Stromal cell of bone marrow (primary cell): Measurements from ENCODE around the gene CLCNKB.

Source experiments
- DNase-seq: peaks from one replicate; pipeline ENCODE4 v3.0.0-alpha.2; 2012; ENCODE audit warnings: low read depth

The CLCNKB gene

DNA sequence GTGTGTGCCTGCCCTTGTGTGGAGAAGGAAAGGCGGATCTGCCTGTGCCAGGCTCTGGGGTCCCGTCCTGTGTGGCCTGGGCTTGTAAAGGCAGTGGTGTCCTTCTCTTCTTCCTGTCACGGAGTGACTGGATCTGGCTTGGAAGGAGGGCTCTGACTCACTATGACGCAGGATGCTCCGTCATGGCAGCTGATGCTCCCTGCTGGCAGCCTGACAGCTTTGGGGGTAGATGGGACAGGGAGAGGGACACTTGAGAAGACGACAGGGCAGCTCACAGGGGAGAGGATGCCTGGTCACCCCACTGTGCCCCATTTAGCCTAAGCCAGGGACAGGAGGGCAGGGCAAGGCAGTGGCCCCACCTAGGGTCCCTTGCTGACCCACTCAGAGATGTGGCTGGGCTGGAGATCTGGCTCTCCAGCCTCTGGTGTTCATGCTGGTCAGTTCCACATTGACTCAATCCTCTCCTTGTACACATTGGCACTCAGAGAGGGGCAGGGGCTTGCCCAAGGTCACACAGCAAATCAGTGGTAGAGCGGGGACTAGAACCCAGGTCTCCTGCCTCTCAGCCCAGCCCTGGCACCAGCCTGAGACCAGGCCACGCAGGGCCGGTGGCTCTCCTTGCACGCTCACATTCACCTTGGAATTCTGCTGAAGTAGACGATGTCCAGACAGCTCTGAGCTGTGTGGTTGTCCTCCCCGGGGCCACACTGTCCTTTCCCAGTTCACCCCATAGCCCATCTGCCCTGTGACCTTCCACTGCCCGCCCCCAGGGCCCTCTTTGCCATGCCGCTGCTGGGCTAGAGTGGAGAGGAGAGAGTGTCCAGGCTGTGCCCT is 32.7 kb downstream of the CLCNKB start:
- DNase-seq, result peak; percentile 87

DNA sequence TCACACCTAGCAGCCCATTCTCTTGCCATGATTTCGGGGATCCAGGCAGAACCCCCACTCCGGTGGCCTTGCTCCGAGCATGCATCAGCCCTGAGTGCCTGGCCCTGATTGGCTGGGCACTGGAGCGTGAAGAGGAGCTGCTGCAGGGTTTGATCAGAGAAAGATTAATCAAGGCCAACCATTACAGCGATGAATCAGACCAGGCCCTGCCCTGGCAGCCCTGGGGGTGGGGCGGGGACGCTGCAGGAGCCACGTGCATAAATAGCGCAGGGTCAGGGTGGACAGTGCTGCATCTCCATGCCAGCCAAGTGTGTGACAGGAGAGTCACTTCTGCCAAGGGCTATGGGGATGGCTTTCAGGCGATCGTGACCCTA is 33.3 kb downstream of the CLCNKB start:
- no peak for DNase-seq

DNA sequence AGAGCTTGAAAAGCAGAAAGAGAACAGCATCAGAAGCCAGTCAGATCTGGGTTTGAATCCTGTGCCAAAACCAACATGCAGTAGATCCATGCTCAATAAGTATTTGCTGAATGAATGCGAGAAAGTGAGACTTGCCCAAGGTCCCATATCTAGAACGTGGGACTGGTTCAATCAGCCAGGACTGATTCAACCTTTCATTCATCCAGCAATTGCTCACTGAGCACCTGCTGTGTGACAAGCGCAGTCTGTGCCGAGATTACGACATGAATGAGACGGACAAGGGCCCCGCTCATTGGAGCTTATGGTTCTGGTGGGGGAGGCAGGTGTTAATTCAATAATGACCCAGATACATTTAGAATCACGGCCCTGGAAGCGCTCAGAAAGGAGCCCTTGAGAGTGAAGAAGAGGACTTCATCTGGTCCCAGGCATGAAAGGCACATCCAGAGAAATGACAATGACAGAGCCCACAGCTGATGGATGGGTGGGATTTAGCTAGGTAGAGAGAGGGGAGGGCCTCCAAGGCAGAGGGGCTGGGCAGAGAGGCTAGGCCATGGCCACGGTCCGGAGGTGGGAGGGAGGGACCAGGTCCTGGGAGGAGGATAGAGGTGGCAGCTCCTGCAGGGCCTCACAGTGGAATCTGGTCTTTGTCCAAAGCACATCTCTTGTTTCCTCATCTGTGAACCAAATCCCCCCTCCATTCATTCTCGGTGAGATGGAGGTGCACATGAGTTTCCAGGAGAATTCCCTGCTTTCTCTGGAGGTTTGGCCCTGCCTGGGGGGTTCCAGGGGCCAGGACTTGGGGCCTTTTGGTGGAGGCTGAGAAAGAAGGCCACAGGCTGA is 34.0 kb downstream of the CLCNKB start:
- no peak for DNase-seq

DNA sequence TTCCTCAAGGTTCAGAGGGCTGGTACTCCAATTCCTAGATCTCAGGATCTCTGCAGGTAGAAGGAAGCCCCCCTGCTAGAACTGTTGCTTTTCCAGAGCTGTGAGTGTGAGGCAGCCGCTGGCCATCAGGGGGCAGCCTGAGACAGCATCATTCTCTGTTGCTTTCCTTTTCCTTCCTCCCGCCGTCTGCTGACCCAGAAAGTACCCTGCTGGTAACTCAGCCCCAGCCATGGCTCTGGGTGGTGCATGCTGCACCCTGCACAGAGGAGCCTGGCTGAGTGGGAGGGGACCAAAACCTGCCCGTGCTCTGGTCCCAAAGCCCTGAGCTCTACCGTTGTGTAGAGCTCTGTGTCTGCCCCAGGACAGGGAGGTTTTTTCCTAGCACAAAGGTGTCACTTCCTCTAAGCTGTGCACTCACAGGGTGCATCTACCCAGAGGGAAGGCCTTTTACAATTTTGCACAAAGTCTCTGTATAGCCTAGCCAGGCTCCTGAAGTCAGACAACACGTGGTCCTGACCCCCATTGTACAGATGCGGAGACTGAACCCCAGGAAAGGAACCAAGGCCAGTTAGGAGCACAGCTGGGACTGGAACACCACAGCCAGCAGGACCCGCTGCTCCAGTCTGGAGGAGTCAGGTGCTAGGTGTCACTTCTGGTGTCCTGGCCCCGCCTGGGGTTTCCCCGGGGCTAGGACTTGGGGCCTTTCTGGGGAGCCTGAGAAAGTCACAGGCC is 35.5 kb downstream of the CLCNKB start:
- peak; percentile 44 for DNase-seq

DNA sequence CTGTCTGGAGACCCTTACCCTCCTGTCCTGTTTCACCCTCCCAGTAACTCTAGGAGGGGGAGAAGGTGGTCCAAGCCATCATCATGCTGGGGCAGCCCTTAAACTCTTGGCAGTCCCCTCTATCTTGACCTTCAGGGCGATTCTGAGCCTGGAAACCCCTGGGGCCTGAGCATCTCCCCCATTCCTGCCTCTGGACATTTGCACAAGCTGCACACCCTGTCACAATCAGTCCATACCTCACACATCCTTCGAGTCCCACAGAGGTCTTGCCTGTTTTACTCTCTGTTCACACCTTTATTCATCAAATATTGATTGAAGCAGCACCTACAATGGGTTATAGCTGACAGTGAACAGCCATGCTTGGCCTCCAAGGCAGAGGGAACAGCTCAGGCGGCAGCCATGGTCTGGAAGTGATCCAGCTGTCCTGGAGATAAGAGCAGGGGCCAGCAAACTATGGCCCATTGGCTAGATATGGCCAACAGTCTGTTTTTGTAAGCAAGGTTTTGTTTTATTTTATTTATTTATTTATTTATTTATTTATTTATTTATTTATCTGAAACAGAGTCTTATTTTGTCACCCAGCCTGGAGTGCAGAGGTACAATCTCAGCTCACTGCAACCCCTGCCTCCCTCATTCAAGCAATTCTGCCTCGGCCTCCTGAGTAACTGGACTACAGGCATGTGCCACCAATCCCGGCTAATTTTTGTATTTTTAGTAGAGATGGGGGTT is 37.0 kb downstream of the CLCNKB start:
- no peak for DNase-seq

DNA sequence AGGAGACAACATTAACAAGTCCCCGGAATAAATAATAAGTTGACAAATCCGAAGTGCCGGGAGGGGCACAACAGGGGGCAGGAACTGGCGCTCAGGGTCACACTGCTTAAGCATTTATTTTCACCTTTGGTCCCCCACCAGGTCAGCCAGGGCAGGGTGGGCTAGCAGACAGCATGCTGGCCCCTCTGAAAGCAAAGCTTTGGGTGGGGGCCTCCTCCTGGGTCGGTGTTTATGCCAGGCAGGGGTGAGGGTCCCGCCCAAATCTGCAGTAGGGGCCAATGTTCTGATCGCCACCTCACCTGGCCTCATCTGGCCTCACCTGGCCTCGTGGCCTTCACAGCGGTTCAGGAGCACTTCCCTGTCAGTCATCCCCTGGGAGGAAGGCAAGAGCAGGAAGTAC is 38.1 kb downstream of the CLCNKB start:
- DNase-seq, result no peak

DNA sequence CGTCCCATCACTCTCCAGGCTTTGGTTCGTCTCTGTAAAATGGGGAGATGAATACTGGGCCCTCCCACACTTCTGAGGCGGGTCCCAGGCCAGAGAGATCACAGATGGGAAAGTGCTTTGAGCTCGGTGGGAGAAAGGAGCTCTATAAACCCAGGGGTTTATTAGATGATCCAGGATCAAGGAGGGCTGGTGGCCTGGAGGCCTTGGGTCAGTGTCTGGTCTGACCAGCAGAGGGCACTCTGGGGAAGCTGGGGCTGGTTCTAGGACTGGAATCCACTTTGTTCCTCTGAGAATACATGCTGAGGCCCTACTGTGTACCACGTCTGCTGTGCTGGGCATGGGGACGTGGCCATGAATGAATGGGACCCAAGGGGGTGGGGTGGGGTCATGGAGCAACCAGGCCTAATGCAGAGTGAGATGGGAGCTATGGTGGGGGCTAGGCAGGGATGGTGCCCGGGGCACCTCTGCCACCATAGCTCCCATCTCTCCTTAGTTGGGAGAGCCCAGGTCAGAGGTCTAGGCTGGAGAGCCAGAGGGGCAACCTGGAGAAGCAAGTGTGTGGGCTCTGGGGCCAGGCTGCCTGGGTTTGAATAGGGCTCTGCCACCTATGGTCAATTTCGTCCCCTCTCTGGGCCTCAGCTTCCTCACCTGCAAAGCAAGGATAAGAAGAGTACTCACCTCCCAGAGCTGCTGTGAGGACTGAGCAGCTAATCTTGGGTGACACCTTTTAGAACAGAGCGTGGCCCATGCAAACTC is 38.9 kb downstream of the CLCNKB start:
- no peak for DNase-seq

DNA sequence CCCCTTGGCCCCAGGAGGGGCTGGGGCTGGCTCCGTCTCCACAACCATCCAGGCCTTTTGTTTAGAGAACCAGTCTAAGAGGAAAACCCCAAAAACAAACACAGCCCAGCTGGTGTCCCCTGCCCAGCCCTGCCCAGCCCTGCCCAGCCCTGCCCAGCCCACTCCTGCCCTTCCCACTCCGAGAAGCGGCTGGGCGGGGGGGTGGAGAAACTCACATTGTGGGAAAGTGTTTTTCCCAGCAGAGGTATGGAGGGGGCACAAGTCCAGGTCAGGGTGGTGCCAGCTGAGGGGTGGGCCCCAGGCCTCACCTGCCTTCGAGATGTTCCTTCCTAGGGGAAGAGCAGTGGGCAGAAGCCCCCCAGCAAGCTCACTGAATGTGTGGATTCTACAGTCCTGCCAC is 39.9 kb downstream of the CLCNKB start:
- DNase-seq, result no peak

DNA sequence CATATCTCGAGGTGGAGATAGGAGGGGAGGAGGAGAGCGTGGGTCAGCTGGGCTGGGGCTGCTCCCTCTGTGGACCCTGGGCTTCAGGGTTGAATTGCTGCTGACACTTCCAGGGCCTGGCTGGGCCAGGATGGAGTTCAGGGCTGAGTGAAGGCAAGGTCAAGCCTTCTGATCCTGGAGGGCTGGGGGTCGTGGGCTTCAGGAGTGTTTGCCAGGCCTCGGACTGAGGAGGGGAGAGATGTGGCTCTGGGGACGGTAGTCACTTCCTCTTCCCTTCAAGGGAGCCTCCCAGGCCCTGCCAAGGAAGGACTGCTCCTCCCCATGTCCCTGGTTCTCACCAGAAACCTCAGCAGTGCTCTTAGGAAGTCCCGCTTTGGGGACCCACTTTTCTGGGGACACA is 41.9 kb downstream of the CLCNKB start:
- no peak for DNase-seq

DNA sequence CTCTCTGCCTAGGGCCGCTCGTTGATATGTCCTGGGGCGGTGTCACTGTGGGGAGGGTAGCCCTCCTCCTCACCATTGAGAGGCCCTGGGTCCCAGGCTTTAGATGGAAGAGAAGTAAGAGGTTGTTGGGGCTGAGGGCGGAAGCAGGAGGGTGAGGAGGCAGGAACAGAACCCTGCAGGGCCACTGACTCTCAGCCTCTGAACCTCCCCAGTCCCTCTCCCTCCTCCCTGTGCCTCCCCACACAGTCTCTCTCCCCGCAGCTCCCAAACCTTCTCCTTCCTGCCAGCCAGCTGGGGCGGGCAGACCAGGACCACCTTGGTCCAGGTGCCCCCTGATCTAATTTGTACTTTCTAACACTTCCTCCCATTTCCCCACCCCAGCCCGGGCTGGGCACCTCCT is 44.2 kb downstream of the CLCNKB start:
- no peak for DNase-seq

DNA sequence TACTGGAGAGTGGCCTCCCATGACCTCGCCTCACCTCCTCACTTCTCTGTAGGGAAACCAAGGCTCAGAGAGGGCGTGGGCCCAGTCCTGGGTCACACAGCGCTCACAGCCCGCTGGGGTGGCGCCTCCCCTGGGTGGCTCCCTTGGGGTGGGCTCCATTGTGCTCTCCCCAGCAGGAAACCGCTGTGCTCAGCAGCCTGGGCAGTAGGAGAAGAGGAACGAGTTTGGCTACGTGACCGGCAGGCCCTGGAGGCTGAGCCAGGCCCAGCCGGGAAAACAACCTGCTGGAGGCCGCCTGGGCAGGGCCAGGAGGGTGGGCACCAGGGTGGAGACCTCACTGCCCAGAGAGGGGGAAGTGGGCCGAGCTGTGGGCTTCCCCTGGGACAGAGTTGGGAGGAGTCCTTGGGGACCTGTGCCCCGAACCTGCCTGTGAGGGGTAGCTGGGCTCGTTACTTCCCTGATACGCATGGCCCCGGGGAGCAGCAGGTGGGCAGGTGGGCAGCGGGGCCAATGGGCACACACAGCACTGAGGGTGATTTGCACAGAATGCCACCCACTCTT is 44.8 kb downstream of the CLCNKB start:
- no peak for DNase-seq

DNA sequence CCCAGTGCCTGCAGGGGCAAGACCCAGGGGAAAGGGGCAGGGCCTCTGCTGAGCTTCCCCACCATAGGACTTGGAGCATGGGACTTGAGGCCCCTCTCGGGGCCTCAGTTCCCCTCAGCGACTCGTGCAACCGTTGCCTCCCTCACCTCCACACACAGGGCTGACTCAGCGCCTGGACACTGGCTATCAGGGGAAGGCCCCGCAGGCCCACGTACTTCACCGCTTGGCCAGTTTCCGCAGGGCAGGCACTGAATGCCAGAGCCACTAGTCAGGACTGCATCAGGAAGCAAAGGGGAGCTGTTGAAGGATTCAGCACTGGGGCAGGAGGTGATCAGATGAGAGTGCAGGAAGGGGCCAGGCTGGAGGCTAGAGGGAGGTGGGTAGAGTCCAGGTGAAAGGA is 45.4 kb downstream of the CLCNKB start:
- DNase-seq, result no peak

DNA sequence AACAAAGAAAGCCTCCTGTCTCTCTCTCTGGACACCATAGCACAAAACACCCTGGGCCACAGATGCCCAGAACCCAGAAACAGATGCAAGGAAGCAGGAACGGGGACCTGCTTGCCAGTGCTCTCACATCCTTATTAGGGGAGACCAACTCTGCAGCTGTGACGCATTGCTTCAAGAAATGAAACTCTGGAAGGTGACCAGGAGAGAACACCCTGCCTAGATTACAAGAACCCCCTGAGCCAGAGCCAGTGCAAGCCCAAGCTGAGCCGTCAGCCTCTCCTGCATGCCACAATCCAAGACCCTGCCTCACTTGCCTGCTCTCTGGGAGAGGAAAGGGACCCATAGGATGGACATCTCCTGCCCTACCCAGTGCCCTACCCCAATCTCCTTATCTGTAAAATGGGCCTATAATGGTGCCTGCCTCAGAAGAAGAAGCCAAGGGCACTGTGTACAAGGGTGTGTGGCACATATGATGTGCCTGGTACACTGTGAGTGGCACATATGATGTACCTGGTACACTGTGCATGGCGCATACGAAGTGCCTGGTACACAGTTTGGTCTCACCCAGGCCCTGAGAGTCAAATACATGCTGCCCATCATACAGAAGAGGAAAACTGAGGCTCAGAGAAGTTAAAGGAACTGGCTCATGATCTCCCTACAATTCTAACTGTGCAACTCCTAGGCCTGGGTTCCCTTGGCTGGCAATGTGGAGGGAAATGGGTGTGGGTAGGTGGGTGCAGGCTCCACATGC is 46.7 kb downstream of the CLCNKB start:
- DNase-seq, result no peak

DNA sequence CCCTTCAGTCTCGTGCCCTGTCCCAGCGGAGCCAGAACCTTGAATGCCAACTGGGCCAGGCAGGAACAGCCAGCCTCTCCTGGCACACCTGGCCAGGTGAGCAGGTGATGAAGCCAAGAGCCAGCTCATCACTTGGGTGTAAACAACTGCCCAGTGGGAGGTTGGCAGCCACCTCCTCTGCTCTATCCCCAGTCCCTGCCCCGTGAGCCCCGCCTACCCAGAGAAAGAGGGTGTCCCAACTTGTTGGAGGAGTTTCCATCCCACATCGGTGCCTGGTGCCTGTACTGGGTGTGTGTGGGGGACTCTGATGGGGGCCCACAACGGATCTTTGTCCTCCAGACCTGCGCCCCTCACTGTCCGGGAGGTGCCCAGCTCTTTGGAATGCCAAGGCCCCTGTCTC is 47.7 kb downstream of the CLCNKB start:
- DNase-seq, result no peak

DNA sequence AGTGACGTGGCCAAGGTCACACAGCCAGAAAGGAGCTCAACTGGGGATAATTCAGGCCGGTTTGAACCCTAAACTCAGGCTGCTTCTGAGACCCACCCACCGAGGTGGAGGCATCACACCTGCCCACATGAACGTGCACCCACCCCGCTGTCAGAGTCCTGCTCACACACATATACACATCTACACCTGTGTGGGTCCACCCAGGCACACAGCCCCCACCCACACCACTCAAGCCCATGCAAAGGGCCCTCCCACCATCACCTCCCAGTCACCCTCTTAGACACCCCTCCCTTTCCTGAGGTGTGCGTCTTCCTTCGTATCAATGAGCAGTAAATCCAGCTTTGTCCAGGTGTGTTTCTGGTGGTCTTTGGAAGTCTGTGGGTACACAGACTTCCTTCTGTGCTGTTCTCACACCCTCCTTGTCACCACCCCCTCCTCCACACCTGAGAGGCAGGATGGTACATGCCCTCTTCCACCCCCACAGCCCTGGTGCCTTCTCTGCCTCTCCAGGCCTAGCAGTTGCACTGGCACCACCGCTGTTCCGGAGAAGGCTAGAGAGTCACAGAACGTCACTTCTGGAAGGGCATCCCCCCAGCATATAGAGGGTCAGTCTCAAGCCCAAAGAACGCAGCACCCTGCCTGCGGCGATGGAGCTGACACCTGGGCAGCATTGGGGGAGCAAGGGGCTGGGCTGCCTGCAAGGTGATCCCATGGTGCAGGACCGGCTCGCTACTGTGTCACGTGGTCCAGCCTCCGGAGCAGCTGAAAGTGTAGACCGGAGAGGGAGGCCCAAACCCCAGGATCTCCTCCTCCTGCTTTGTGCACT is 48.7 kb downstream of the CLCNKB start:
- no peak for DNase-seq

DNA sequence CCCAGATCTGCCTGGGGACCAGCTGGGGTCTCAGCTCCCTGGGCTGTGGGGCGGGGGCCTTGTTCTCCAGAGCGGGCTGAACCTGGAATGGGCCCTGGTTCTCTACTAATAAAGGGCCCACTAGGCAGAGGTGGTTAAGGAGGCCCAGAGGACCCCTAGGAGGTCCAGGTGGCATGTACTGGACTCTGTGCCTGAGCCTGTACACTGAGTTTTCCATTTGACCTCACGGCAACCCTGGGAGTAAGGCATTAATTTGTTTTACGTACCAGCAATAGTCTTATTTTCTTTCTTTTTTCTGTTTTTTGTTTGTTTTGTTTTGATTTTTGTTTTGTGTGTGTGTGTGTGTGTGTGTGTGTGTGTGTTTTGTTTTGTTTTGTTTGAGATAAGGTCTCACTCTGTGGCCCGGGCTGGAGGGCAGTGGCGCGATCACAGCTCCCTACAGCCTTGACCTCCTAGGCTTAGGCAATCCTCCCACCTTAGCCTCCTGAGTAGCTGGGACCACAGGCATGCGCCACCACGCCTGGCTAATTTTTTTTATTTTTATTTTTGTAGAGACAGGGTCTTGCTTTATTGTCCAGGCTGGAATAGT is 49.4 kb downstream of the CLCNKB start:
- DNase-seq, result no peak

DNA sequence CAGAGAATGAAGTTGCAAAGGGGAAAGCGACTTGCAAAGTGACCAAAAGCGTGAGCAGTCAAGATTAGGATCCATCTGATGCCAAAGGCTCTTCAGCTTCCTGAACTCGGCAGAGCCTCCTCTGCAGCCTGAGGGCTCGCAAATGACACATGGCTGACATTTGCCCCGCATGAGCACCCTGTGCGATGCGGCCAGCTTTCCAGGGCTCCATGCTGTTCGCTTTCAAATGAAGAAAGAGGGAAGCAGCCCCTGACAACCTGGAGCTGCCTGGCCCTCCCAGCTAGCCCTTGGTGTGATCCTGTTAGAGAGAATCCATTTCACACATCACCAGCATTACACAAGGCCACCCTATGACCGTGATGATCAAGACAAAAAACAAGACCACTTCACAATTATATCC is 50.0 kb downstream of the CLCNKB start:
- no peak for DNase-seq

DNA sequence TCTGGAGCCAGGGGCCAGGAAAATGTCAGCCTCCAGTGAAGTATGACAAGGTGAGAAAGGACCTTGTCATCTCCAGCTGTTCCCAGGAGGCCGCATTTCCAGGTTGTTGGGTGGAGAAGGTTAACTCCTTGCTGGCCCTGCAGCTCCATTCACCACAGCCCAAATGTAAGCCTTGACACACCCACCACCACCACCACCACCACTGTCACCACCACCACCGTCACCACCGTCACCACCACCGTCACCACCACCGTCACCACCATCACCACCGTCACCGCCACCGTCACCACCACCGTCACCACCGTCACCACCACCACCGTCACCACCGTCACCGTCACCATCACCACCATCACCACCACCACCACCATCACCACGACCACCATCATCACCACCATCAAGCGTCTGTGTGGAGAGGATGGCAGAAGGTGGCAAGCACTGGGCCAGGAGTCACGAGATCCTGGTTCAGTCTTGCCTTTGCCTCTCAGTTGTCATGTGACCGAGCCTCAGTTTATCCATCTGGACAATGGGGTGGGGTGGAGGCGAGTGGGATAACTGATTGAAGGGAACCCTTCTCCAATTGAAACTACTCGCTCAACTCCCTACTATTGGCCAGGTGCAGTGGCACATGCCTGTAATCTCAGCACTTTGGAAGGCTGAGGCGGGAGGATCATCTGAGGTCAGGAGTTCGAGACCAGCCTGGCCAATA is 51.0 kb downstream of the CLCNKB start:
- DNase-seq, result no peak
